Mucosa of rectum (tissue), 2 donors: Measurements from ENCODE around the gene P2RY12.

Experiments used
- H3K27ac ChIP-seq, 2 donors: one replicate each; pipeline ENCODE4 v1.7.0; 2013; ENCODE audit warnings: inconsistent platforms in 2 of 2, low read depth in 2 of 2, low read length in 2 of 2
- H3K27me3 ChIP-seq, 2 donors: one replicate each; pipeline ENCODE4 v1.7.0; 2013; ENCODE audit warnings: low read length in 2 of 2; ENCODE audit not compliant: control insufficient read depth in 2 of 2, insufficient read depth in 2 of 2
- H3K36me3 ChIP-seq, 2 donors: one replicate each; pipeline ENCODE4 v1.7.0; 2013; ENCODE audit warnings: low read length in 2 of 2; ENCODE audit not compliant: control insufficient read depth in 2 of 2, insufficient read depth in 2 of 2
- H3K4me1 ChIP-seq, 2 donors: one replicate each; pipeline ENCODE4 v1.7.0; 2013; ENCODE audit warnings: low read length in 2 of 2, mild to moderate bottlenecking in 1 of 2; ENCODE audit not compliant: control insufficient read depth in 2 of 2, insufficient read depth in 2 of 2
- H3K4me3 ChIP-seq, 2 donors: one replicate each; pipeline ENCODE4 v1.7.0; 2013; ENCODE audit warnings: low read length in 2 of 2
- H3K9ac ChIP-seq, 2 donors: one replicate each; pipeline ENCODE4 v1.7.0; 2013; ENCODE audit warnings: low read length in 2 of 2, low read depth in 1 of 2, mild to moderate bottlenecking in 1 of 2
- H3K9me3 ChIP-seq, 2 donors: one replicate each; pipeline ENCODE4 v1.7.0; 2013; ENCODE audit warnings: low read length in 2 of 2; ENCODE audit not compliant: control insufficient read depth in 2 of 2
- donor health status: healthy.
- donor health status: Normal muscosa, but diverticular disease.

The P2RY12 gene

GRCh38 chr3:151301787-151302186, 82.8 kb downstream of the P2RY12 start:
- Histone ChIP-seq H3K27me3 (no peaks in the 10 kb centered on the region), H3K9ac (no peak overlapping the region), H3K27ac (no peak overlapping the region), H3K4me1 (no peaks in the 10 kb centered on the region), H3K9me3 (no peaks in the 10 kb centered on the region), H3K36me3 (no peaks in the 10 kb centered on the region), H3K4me3 (no peak overlapping the region)

GRCh38 chr3:151300539-151300938, 84.0 kb downstream of the P2RY12 start:
- no peaks in the 10 kb centered on the region for H3K4me1 ChIP-seq
- no peaks in the 10 kb centered on the region for H3K36me3 ChIP-seq
- H3K27ac ChIP-seq = no peak overlapping the region
- H3K9ac ChIP-seq = no peak overlapping the region
- H3K9me3 ChIP-seq = no peaks in the 10 kb centered on the region
- H3K4me3 ChIP-seq = no peak overlapping the region
- no peaks in the 10 kb centered on the region for H3K27me3 ChIP-seq

- no peaks in the 10 kb centered on the region for H3K36me3 ChIP-seq
- H3K4me1 ChIP-seq = no peaks in the 10 kb centered on the region
- H3K9ac ChIP-seq = no peak overlapping the region
- no peak overlapping the region for H3K27ac ChIP-seq
- no peaks in the 10 kb centered on the region for H3K27me3 ChIP-seq
- H3K4me3 ChIP-seq = no peak overlapping the region
- H3K9me3 ChIP-seq = no peaks in the 10 kb centered on the region
Measured at GRCh38 chr3:151299006-151299405, 85.5 kb downstream of the P2RY12 start.

- H3K9ac ChIP-seq = no peak overlapping the region
- no peaks in the 10 kb centered on the region for H3K36me3 ChIP-seq
- no peaks in the 10 kb centered on the region for H3K27me3 ChIP-seq
- no peak overlapping the region for H3K4me3 ChIP-seq
- H3K4me1 ChIP-seq = no peaks in the 10 kb centered on the region
- no peaks in the 10 kb centered on the region for H3K9me3 ChIP-seq
- no peak overlapping the region for H3K27ac ChIP-seq
Measured at GRCh38 chr3:151297429-151297828, 87.1 kb downstream of the P2RY12 start.

GRCh38 chr3:151296226-151296625, 88.3 kb downstream of the P2RY12 start:
- Histone ChIP-seq H3K9ac (no peak overlapping the region), H3K4me1 (no peaks in the 10 kb centered on the region), H3K36me3 (no peaks in the 10 kb centered on the region), H3K9me3 (no peaks in the 10 kb centered on the region), H3K27me3 (no peaks in the 10 kb centered on the region), H3K4me3 (no peak overlapping the region), H3K27ac (no peak overlapping the region)

- Histone ChIP-seq H3K27ac (no peak overlapping the region), H3K36me3 (no peaks in the 10 kb centered on the region)
Measured at GRCh38 chr3:151293127-151293526, 91.4 kb downstream of the P2RY12 start.

GRCh38 chr3:151290673-151291072, 93.9 kb downstream of the P2RY12 start:
- Histone ChIP-seq H3K27ac (no peak overlapping the region), H3K36me3 (no peaks in the 10 kb centered on the region), H3K27me3 (no peaks in the 10 kb centered on the region), H3K9me3 (no peaks in the 10 kb centered on the region), H3K9ac (no peak overlapping the region), H3K4me1 (no peaks in the 10 kb centered on the region), H3K4me3 (no peak overlapping the region)

More at GRCh38 chr3:151293127-151293526, 91.4 kb downstream of the P2RY12 start:
- Histone ChIP-seq H3K4me1 (no peaks in the 10 kb centered on the region), H3K9ac (no peak overlapping the region), H3K9me3 (no peaks in the 10 kb centered on the region), H3K27me3 (no peaks in the 10 kb centered on the region), H3K4me3 (no peak overlapping the region)

GRCh38 chr3:151289445-151289844, 95.1 kb downstream of the P2RY12 start:
- no peaks in the 10 kb centered on the region for H3K36me3 ChIP-seq
- H3K9ac ChIP-seq = no peak overlapping the region
- H3K27me3 ChIP-seq = no peaks in the 10 kb centered on the region
- no peaks in the 10 kb centered on the region for H3K4me1 ChIP-seq
- H3K4me3 ChIP-seq = no peak overlapping the region
- H3K9me3 ChIP-seq = no peaks in the 10 kb centered on the region
- H3K27ac ChIP-seq = no peak overlapping the region
